H54 (cell line): ENCODE results near the gene RBP3.

Source experiments
- DNase-seq: peaks from one replicate; pipeline ENCODE4 v3.0.0; 2011; ENCODE audit warnings: low spot score, mixed read lengths; ENCODE audit not compliant: insufficient read length
- FAIRE-seq: peaks from 3 replicates; lab custom pipeline; 2011; peaks lifted over from hg19 to GRCh38; lab: Jason Lieb, UNC
- POLR2A ChIP-seq: IDR thresholded peaks from 2 replicates; pipeline ENCODE4 v1.6.1; 2011; ENCODE audit warnings: low read depth, mild to moderate bottlenecking, low read length

RBP3 gene

DNA sequence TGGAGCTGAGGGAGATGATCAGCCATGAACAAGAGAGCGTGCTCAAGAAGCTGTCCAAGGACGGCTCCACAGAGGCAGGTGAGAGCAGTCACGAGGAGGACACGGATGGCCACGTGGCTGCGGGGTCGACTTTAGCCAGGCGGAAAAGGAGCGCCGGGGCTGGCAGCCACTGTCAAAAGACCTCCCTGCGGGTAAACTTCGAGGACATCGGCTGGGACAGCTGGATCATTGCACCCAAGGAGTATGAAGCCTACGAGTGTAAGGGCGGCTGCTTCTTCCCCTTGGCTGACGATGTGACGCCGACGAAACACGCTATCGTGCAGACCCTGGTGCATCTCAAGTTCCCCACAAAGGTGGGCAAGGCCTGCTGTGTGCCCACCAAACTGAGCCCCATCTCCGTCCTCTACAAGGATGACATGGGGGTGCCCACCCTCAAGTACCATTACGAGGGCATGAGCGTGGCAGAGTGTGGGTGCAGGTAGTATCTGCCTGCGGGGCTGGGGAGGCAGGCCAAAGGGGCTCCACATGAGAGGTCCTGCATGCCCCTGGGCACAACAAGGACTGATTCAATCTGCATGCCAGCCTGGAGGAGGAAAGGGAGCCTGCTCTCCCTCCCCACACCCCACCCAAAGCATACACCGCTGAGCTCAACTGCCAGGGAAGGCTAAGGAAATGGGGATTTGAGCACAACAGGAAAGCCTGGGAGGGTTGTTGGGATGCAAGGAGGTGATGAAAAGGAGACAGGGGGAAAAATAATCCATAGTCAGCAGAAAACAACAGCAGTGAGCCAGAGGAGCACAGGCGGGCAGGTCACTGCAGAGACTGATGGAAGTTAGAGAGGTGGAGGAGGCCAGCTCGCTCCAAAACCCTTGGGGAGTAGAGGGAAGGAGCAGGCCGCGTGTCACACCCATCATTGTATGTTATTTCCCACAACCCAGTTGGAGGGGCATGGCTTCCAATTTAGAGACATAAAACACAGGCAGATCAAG, 22.6 kb upstream of the RBP3 start:
- TF ChIP-seq POLR2A: no peak

GRCh38 chr10:47326306-47326926, 21.7 kb upstream of the RBP3 start:
- no peak for FAIRE-seq
- TF ChIP-seq POLR2A: no peak

More for the DNA sequence above, 22.6 kb upstream of the RBP3 start:
- DNase-seq: no peak
- FAIRE-seq: no peak

DNA sequence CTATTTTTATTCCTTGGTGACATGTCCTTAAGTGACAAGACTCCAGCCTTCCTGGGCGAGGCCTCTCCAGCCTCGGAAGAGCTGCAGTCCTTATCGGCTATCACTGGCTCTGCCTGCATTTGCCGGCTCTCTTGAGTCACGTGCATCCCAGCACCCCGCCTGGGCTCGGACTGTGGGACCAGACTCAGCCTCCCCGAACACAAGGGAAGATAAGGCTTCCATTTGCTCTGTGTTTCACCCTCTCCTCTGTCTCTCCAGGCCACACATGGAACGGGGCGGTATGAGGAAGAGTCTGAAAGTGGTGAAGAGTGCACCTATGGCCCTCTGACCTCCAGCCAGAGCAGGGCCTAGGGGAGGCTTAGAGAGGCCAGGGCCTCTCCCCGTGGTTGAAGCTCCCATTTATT, 21.2 kb upstream of the RBP3 start:
- DNase-seq (no peak), FAIRE-seq (no peak)
- no peak for TF ChIP-seq POLR2A

More at GRCh38 chr10:47326306-47326926, 21.7 kb upstream of the RBP3 start:
- DNase-seq: peak; percentile 29

- FAIRE-seq (no peak), DNase-seq (no peak)
- no peak for TF ChIP-seq POLR2A
Measured at GRCh38 chr10:47329855-47330254, 18.3 kb upstream of the RBP3 start.

DNA sequence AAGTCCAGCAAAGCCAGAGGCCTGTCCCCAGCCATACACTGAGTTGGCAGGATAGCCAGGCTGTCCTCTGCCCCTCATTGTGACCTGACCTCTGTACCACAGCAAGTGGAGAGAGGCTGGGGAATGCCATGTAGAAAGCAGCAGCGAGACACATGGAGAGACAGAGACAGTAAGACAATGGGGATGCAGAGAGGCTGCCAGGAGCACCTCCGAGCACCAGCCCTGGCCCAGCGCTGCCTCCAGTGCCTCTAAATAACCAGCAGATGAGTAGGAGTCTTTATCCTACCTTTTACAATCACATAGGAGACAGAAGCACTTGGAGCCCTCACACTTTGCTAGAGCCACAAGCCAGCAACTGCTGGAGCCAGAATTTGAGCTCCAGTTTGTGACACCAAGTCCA, 17.8 kb upstream of the RBP3 start:
- TF ChIP-seq POLR2A: no peak
- DNase-seq (no peak), FAIRE-seq (no peak)

DNA sequence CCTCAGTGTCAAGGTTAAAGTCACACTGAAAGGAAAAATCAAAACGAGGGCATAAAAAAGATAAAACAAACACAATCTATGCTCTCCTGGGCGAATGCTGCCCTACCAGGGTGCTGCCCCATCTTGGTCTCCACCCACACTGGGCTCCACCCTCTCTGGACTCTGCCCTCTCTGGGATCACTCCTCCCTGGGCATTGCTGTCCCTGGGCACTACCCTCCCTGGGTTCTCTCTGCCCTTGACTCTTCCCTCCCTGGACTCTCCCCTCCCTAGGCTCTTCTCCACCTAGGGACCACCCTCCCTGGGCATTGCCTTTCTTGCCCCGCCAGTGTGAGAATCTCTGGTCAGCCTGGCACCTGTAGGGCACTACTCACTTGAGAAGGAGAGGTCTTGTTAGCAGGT, 17.4 kb upstream of the RBP3 start:
- DNase-seq: peak; percentile 25
- TF ChIP-seq POLR2A: no peak
- FAIRE-seq: no peak

- no peak for DNase-seq
- no peak for FAIRE-seq
- TF ChIP-seq POLR2A: no peak
Measured at GRCh38 chr10:47331491-47331890, 16.7 kb upstream of the RBP3 start.

DNA sequence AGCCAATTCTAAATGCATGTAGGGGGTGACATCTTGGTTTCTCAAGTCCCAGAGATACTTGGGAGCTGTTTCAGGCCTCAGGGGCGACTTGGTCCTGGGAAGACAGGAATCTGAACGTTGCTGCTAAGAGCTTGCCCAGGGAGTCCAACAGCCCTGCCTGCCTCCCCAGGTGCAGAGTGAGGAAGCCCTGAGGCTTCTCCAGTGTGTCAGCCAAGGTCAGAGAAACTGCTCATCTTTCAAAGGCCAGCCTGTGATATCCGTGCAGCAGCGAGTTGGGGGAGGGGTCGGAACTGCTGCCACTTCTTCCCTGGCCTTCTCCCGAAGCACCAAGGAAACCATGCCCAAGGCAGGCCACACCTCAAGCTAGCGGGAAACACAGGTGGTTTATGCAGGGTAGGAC, 16.2 kb upstream of the RBP3 start:
- no peak for DNase-seq
- no peak for TF ChIP-seq POLR2A
- no peak for FAIRE-seq

DNA sequence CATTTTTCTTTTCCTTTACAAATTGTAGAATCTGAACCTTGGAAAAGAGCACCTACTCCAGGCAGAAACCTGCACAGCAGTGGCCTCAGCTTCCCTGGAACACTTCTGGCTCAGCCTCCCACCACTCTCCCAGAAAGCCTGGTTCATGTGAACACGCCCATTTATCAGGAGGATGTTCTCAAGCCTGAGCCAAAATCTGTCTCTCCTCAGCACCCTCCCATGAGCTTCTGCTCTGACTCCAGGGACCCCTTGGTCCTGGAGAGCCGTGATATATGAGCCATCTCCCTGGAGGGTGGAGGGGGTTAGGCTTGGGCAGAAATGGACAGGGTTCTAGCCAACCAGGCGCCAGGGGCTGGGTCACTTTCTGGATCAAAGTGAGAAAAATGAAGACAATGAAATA, 15.8 kb upstream of the RBP3 start:
- DNase-seq (no peak), FAIRE-seq (no peak)
- no peak for TF ChIP-seq POLR2A

- no peak for FAIRE-seq
- DNase-seq: no peak
- TF ChIP-seq POLR2A: no peak
Measured at GRCh38 chr10:47332946-47333345, 15.2 kb upstream of the RBP3 start.

GRCh38 chr10:47333532-47333931, 14.6 kb upstream of the RBP3 start:
- no peak for DNase-seq
- no peak for FAIRE-seq
- TF ChIP-seq POLR2A: no peak

DNA sequence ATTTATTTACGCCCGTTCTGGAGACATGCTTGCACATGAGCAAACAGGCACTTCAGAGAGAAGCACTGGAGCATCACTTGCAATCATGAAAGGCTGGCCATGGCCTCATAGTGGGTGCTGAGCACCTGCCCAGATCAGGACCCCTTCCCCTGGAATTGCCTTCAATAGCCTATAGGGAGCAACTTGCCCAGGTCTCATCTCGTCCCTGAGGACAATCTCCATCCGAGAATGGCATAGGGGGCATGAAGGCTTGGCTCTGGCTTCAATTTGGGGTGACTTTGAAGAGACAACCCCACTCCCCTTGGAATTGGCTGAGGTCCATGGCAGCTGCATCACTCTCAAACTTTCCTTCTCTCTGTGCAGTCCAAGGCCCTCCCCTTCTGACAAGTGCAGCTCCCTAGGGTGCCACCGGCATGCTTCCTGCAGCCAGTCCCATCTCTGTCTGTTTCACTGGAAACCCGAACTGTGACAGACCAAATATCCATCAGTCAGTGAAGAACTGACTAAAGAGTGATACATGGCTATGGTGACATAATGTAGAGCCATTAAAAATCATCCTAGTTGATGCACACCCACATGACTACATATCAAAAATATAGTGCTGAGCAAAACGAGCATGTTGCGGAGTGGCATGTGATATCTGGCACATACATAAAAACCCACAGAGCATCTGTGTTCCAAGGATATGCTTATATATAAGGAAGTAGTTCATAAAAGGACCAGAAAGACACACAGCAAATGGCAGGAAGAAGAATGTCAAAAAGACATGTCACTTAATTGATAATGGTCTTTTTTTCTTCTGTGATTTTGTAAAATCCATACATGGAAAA, 13.5 kb upstream of the RBP3 start:
- FAIRE-seq (no peak), DNase-seq (no peak)
- no peak for TF ChIP-seq POLR2A

- FAIRE-seq (no peak), DNase-seq (no peak)
- TF ChIP-seq POLR2A: no peak
Measured at GRCh38 chr10:47335906-47336305, 12.3 kb upstream of the RBP3 start.

- FAIRE-seq: no peak
- TF ChIP-seq POLR2A: no peak
- DNase-seq: peak; percentile 47
Measured at GRCh38 chr10:47336387-47337134, 11.6 kb upstream of the RBP3 start.
